ENCODE results near the gene SLC25A18. TPM values are rescaled to one million over a fixed set of nuclear protein-coding genes. Genes with fewer than 3 reads are reported as not detected.
"Not testable (repeated sequence)": the region's sequence is repeated elsewhere in the genome, so short reads cannot be mapped to it uniquely, and the experiment has no call there.

The SLC25A18 gene
- total RNA-seq, 1 donor from 2014 or later, result not detected

DNA sequence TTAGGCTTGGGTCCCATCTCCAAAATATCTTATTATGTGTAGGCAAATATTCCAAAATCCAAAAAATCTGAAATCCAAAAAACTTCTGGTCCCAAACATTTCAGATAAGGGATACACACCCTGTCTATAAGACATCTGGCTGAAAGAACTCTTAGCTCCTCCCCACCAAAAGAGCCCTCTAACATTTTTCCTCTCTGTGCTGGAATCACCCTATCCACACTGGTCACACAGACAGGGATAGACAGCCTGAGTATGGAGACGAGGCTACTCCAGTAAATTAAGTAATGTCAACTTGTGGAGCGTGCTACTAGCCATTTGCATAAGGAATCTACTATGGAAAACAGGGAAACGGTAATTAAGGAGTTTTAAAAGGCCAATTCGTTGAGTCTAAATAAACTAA lies 40.4 kb downstream of the SLC25A18 start:
- no peak for DNase-seq (ENCODE audit: extremely low read depth, low read depth, low spot score)

GRCh38 chr22:17606496-17606895 lies 43.2 kb downstream of the SLC25A18 start:
- DNase-seq (ENCODE audit: extremely low read depth, low read depth, low spot score), result no peak

- no peak for DNase-seq (ENCODE audit: extremely low read depth, low read depth, low spot score)
Measured at GRCh38 chr22:17607891-17608521, 44.7 kb downstream of the SLC25A18 start.

- no peak for DNase-seq (ENCODE audit: extremely low read depth, low read depth, low spot score)
Measured at GRCh38 chr22:17612057-17612456, 48.8 kb downstream of the SLC25A18 start.

GRCh38 chr22:17613280-17613679 lies 50.0 kb downstream of the SLC25A18 start:
- DNase-seq (ENCODE audit: extremely low read depth, low read depth, low spot score), result no peak

DNA sequence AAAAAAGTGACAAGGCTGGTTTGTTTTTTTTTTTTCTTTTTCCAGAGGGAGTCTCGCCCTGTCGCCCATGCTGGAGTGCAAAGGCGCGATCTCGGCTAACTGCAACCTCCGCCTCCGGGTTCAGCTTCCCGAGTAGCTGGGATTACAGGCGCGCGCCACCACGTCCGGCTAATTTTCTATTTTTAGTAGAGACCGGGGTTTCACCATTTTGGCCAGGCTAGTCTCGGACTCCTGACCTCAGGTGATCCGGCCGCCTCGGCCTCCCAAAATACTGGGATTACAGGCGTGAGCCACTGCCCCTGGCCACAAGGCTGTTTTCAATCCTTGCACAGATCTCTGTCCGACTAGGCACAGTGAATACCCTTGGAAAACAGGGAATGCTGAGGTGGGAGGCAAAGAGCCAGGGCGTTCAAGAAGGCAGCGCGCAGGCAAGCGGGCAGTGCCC lies 64.7 kb downstream of the SLC25A18 start:
- DNase-seq (ENCODE audit: extremely low read depth, low read depth, low spot score), result no peak

GRCh38 chr22:17628406-17629172 lies 65.3 kb downstream of the SLC25A18 start, which contains the start of gene ATP6V1E1:
Gene ATP6V1E1, minus strand, starts transcription at chr22:17628749. Its CDS starts 114 bp downstream, at chr22:17628635.
- DNase-seq (ENCODE audit: extremely low read depth, low read depth, low spot score), result peak; percentile 90

DNA sequence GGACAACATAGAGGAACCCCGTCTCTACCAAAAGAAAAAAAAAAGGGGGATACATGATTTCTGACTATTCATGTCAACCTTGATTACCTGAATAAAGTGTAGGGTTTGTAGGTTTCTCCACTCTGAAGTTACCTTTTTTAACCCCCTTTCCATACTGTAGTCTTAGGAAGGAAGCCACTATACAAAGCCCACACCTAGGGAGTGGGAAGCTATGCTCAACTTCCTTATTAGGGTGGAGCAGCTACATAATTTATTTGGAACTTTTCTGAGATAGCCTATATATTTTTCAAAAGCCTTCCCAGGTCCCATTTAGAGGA lies 65.8 kb downstream of the SLC25A18 start:
- no peak for DNase-seq (ENCODE audit: extremely low read depth, low read depth, low spot score)

DNA sequence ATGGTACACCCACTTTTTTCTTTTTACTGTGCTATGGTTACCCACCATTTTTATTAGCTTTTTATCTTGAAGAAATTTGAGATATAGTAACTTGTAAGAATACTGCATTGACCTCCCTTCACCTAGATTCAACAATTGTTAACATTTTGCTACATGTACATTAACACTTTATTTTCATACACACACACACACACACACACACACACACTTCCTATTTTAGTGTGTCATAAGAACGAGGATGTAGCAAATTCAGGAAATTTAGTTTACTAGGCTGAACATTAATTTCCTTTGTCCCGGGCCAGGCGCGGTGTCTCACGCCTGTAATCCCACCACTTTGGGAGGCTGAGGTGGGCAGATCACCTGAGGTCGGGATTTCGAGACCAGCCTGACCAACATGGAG lies 66.3 kb downstream of the SLC25A18 start:
- no peak for DNase-seq (ENCODE audit: extremely low read depth, low read depth, low spot score)

GRCh38 chr22:17631076-17631565 lies 67.8 kb downstream of the SLC25A18 start:
- no peak for DNase-seq (ENCODE audit: extremely low read depth, low read depth, low spot score)

- DNase-seq (ENCODE audit: extremely low read depth, low read depth, low spot score), result no peak
Measured at GRCh38 chr22:17633217-17633997, 70.1 kb downstream of the SLC25A18 start.

DNA sequence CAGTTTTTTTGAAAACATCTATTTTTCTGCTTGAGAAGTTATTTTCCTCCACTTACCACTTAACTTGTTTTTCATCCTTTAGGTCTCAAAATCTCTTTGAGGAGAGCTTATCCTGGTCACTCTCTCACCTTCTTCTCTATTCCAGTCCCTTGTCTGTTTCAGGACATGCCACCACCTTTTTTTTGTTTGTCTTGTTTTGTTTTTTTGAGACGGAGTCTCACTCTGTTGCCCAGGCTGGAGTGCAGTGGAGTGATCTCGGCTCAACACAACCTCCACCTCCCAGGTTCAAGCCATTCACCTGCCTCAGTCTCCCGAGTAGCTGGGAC lies 70.7 kb downstream of the SLC25A18 start:
- DNase-seq (ENCODE audit: extremely low read depth, low read depth, low spot score), result no peak

- DNase-seq (ENCODE audit: extremely low read depth, low read depth, low spot score), result no peak
Measured at GRCh38 chr22:17634696-17635095, 71.4 kb downstream of the SLC25A18 start.

DNA sequence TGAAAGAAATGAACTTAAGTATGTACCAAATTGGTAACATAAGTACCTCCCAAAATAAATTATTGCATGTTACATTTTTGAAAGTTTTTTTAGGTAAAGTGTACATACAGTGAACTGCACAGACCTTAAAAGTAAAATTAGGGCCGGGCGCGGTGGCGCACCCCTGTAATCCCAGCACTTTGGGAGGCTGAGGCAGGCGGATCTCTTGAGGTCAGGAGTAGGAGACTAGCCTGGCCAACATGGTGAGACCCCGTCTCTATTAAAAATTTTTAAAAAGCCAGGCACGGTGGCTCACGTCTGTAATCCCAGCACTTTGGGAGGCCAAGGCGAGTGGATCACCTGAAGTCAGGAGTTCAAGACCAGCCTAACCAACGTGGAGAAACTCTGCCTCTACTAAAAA lies 73.6 kb downstream of the SLC25A18 start:
- not testable (repeated sequence) for DNase-seq (ENCODE audit: extremely low read depth, low read depth, low spot score)

GRCh38 chr22:17637490-17638181 lies 74.3 kb downstream of the SLC25A18 start:
- DNase-seq (ENCODE audit: extremely low read depth, low read depth, low spot score), result no peak

DNA sequence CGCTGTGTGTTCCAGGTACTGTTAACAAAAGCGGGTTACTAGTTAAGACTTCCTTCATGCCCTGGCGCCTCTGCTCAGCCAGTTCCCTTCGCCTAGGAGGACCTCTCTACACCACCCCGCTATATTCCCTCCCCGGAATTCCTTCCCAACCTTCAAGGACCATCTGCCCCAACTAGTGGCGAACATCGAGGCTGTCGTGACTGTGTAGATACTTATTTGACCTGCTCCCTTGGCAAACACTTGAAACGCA lies 74.8 kb downstream of the SLC25A18 start:
- no peak for DNase-seq (ENCODE audit: extremely low read depth, low read depth, low spot score)

- no peak for DNase-seq (ENCODE audit: extremely low read depth, low read depth, low spot score)
Measured at GRCh38 chr22:17638432-17639246, 75.3 kb downstream of the SLC25A18 start, which contains the start of gene BCL2L13. Gene BCL2L13, plus strand, starts transcription at chr22:17638757. Its CDS starts 16,955 bp downstream, at chr22:17655712.

DNA sequence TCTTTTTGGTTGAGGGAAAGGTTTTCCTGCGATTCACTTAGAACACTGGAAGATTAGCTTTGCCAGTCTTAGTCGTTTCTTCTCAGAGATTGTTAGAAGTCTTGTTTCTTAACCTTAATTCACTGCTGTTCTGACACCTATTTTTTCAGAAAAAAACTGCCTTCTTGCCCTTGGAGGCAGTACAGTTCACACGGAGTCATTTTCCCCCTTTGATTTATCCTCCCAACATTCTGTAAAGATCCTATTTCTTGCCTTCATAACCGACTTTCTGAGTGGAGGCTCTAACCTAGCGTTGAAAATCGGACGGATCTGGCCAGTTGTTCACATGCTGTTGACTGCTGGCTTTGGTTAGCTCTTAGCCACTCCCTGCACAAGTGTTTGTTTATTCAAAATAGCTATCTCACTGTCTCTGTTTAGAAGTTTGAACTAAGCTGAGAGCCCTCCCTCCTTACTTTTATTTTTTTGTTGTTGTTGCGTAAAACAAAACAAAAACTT lies 76.0 kb downstream of the SLC25A18 start:
- no peak for DNase-seq (ENCODE audit: extremely low read depth, low read depth, low spot score)
